ENCODE results near the gene PNPT1.

PNPT1 gene

GRCh38 chr2:55672630-55673029 lies 21.0 kb downstream of the PNPT1 start:
- TF ChIP-seq CREB5 (CRISPR knock-in tag; IDR thresholded peaks at IDR 0.05; ENCODE audit: low read depth) (no peak), TSHZ2 (CRISPR knock-in tag; IDR thresholded peaks at IDR 0.05) (no peak), SNAI2 (CRISPR knock-in tag; IDR thresholded peaks at IDR 0.05) (no peak), BACH2 (CRISPR knock-in tag; IDR thresholded peaks at IDR 0.05; ENCODE audit: borderline replicate concordance) (no peak), ZFP3 (CRISPR knock-in tag; IDR thresholded peaks at IDR 0.05) (no peak)
- ATAC-seq: no peak

- no peak for TF ChIP-seq ZNF70 (CRISPR knock-in tag; IDR thresholded peaks at IDR 0.05)
- ATAC-seq: no peak
These were observed 24.7 kb downstream of the PNPT1 start for GRCh38 chr2:55668956-55669355.

GRCh38 chr2:55653255-55653654 lies 40.4 kb downstream of the PNPT1 start:
- no peak for ATAC-seq
- TF ChIP-seq OSR1 (CRISPR knock-in tag; IDR thresholded peaks at IDR 0.05) (no peak), ESRRG (CRISPR knock-in tag; IDR thresholded peaks at IDR 0.05) (no peak), ZNF70 (CRISPR knock-in tag; IDR thresholded peaks at IDR 0.05) (no peak), CSRNP3 (CRISPR knock-in tag; IDR thresholded peaks at IDR 0.05) (no peak), ZC3H10 (CRISPR knock-in tag; IDR thresholded peaks at IDR 0.05) (no peak), ISL1 (CRISPR knock-in tag; IDR thresholded peaks at IDR 0.05) (no peak), CREB5 (CRISPR knock-in tag; IDR thresholded peaks at IDR 0.05; ENCODE audit: low read depth) (no peak), GLIS3 (CRISPR knock-in tag; IDR thresholded peaks at IDR 0.05) (no peak), ARNTL (CRISPR knock-in tag; IDR thresholded peaks at IDR 0.05; ENCODE audit: borderline replicate concordance, low read depth) (no peak), ZNF8 (CRISPR knock-in tag; IDR thresholded peaks at IDR 0.05) (no peak), SNAI2 (CRISPR knock-in tag; IDR thresholded peaks at IDR 0.05) (no peak), TSHZ2 (CRISPR knock-in tag; IDR thresholded peaks at IDR 0.05) (no peak), BACH2 (CRISPR knock-in tag; IDR thresholded peaks at IDR 0.05; ENCODE audit: borderline replicate concordance) (no peak), TOX (CRISPR knock-in tag; IDR thresholded peaks at IDR 0.05; ENCODE audit: borderline replicate concordance) (no peak), CSDC2 (CRISPR knock-in tag; IDR thresholded peaks at IDR 0.05) (no peak), POU6F1 (CRISPR knock-in tag; IDR thresholded peaks at IDR 0.05; ENCODE audit: borderline replicate concordance, low read depth) (no peak), ZNF565 (CRISPR knock-in tag; conservative IDR thresholded peaks at IDR 0.05; ENCODE audit: low read depth) (no peak), PPARA (CRISPR knock-in tag; IDR thresholded peaks at IDR 0.05; ENCODE audit: borderline replicate concordance) (no peak)
